Loucy (cell line): Measurements from ENCODE around the gene EFNA5.

Experiments
- H2AFZ ChIP-seq: fragments of 200-600 bp; sonication (generic); 2 replicates; pipeline ENCODE4 v1.6.0; 2016; ENCODE audit warnings: antibody characterized with exemption, mild to moderate bottlenecking, low read length, moderate library complexity
- H3F3A ChIP-seq: fragments of 200-600 bp; 2 replicates; pipeline ENCODE4 v1.6.0; 2016; ENCODE audit warnings: antibody characterized with exemption, low read depth, mild to moderate bottlenecking
- H3K27me3 ChIP-seq: fragments of 200-600 bp; sonication (generic); 2 replicates; pipeline ENCODE4 v1.6.1; 2014; ENCODE audit warnings: low read length, mild to moderate bottlenecking; ENCODE audit not compliant: insufficient read depth, poor library complexity, severe bottlenecking
- H3K36me3 ChIP-seq: fragments of 200-600 bp; sonication (generic); 2 replicates; pipeline ENCODE4 v1.6.1; 2016; ENCODE audit warnings: low read length; ENCODE audit not compliant: insufficient read depth
- H3K4me1 ChIP-seq: fragments of 200-600 bp; sonication (generic); 2 replicates; pipeline ENCODE4 v1.5.1; 2014; ENCODE audit warnings: low read length, mild to moderate bottlenecking; ENCODE audit not compliant: insufficient read depth, poor library complexity, severe bottlenecking
- H3K4me2 ChIP-seq: fragments of 200-600 bp; sonication (generic); 2 replicates; pipeline ENCODE4 v1.6.0; 2014; ENCODE audit warnings: antibody characterized with exemption, low read length, low read depth, mild to moderate bottlenecking; ENCODE audit not compliant: poor library complexity, severe bottlenecking
- H3K4me3 ChIP-seq: fragments of 200-600 bp; sonication (generic); 2 replicates; pipeline ENCODE4 v1.5.1; 2014; ENCODE audit warnings: low read length, mild to moderate bottlenecking, mixed read lengths; ENCODE audit not compliant: poor library complexity, severe bottlenecking
- H3K79me2 ChIP-seq: fragments of 200-600 bp; sonication (generic); 2 replicates; pipeline ENCODE4 v1.6.1; 2014; ENCODE audit warnings: low read length; ENCODE audit not compliant: insufficient read depth
- H3K9ac ChIP-seq: fragments of 200-600 bp; sonication (generic); 2 replicates; pipeline ENCODE4 v1.6.0; 2014; ENCODE audit warnings: mild to moderate bottlenecking, low read depth, low read length, moderate library complexity; ENCODE audit not compliant: poor library complexity, severe bottlenecking
- H3K9me2 ChIP-seq: fragments of 200-600 bp; sonication (generic); replicated peaks from 2 replicates; pipeline ENCODE4 v1.6.1; 2016; ENCODE audit warnings: low read depth, low read length, mixed read lengths
- H3K9me3 ChIP-seq: fragments of 200-600 bp; sonication (generic); 2 replicates; pipeline ENCODE4 v1.6.1; 2014; ENCODE audit warnings: mild to moderate bottlenecking, antibody characterized with exemption, low read length, low read depth; ENCODE audit not compliant: insufficient read depth
- H4K20me1 ChIP-seq: fragments of 200-600 bp; sonication (generic); 2 replicates; pipeline ENCODE4 v1.6.0; 2014; ENCODE audit warnings: antibody characterized with exemption, low read length, mild to moderate bottlenecking; ENCODE audit not compliant: insufficient read depth, poor library complexity, severe bottlenecking
- CTCF ChIP-seq: fragments of 200-600 bp; sonication (generic); conservative IDR thresholded peaks from 2 replicates; pipeline ENCODE4 v1.5.1; 2014; ENCODE audit warnings: mild to moderate bottlenecking, antibody characterized with exemption, low read length
- EZH2phosphoT487 ChIP-seq: fragments of 200-600 bp; IDR thresholded peaks from 2 replicates; pipeline ENCODE4 v1.6.1; 2018; ENCODE audit warnings: antibody characterized with exemption, mild to moderate bottlenecking, moderate library complexity, borderline replicate concordance

EFNA5 gene

DNA sequence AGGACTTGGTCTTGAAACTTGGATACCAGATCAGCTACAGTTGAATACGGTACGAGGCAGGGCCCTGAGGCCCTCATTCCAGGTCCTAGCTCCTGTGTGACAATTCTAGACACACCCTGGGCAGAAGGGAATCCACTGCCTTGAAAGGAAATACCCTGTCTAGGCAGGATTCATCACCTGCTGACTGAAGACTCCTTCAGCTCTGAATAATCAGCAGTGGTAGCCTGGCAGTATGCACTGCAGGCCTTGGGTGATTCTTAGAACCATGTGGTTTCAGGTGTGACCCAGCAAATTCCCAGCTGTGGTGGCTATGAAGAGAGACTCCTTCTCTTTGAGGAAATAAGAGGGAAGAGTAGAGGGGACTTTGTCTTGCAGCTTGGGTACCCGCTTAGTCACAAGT is 17.2 kb upstream of the EFNA5 start:
- Histone ChIP-seq H3K9me3 (no peaks in the 10 kb centered on the region), H3K9ac (no peak overlapping the region), H3K4me2 (no peak overlapping the region), H3K27me3 (no peaks in the 10 kb centered on the region), H3K79me2 (no peaks in the 10 kb centered on the region), H2AFZ (no peak overlapping the region), H3K9me2 (no peaks in the 10 kb centered on the region), H4K20me1 (no peaks in the 10 kb centered on the region), H3K36me3 (no peaks in the 10 kb centered on the region), H3K4me1 (no peaks in the 10 kb centered on the region), H3F3A (no peaks in the 10 kb centered on the region), H3K4me3 (no peak overlapping the region)
- TF ChIP-seq CTCF (no peak), EZH2phosphoT487 (no peak)

DNA sequence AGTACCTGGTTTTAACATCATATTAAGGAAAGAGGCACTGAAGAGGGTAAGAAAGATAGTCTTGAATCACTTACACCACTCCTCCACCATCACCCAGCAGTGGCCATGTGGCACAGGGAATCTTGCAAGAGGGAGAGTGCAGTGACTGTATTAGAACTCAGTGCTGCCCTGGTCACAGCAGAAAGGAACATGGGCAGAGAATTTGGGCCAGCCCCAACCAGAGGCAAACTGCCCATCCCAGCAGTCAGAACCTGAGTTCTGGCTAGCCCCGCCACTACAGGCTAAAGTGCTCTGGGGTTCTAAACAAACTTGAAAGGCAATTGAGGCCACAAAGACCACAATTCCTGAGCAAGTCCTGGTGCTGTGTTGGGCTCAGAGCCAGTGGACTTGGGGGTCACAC is 16.7 kb upstream of the EFNA5 start:
- H3K27me3 ChIP-seq: no peaks in the 10 kb centered on the region
- H3K36me3 ChIP-seq: no peaks in the 10 kb centered on the region

GRCh38 chr5:107682533-107682932 is 11.8 kb upstream of the EFNA5 start:
- H2AFZ ChIP-seq: no peak overlapping the region
- H3K9ac ChIP-seq: no peak overlapping the region
- no peaks in the 10 kb centered on the region for H3K9me3 ChIP-seq
- H3K79me2 ChIP-seq: no peaks in the 10 kb centered on the region
- no peak overlapping the region for H3K4me3 ChIP-seq
- no peaks in the 10 kb centered on the region for H3K9me2 ChIP-seq
- H3K36me3 ChIP-seq: no peaks in the 10 kb centered on the region
- no peaks in the 10 kb centered on the region for H3K4me1 ChIP-seq
- no peak overlapping the region for H3K4me2 ChIP-seq
- H3K27me3 ChIP-seq: no peaks in the 10 kb centered on the region
- no peaks in the 10 kb centered on the region for H3F3A ChIP-seq
- TF ChIP-seq CTCF (no peak), EZH2phosphoT487 (no peak)
- H4K20me1 ChIP-seq: no peaks in the 10 kb centered on the region

More for the DNA sequence above, 16.7 kb upstream of the EFNA5 start:
- Histone ChIP-seq H2AFZ (no peak overlapping the region), H3K4me1 (no peaks in the 10 kb centered on the region), H3K79me2 (no peaks in the 10 kb centered on the region), H3F3A (no peaks in the 10 kb centered on the region), H3K9ac (no peak overlapping the region), H3K9me3 (no peaks in the 10 kb centered on the region), H4K20me1 (no peaks in the 10 kb centered on the region), H3K4me2 (no peak overlapping the region), H3K4me3 (no peak overlapping the region), H3K9me2 (no peaks in the 10 kb centered on the region)
- TF ChIP-seq EZH2phosphoT487: no peak
- TF ChIP-seq CTCF: no peak
